Measurements from ENCODE around the gene D2HGDH. TPM values are rescaled to one million over a fixed set of nuclear protein-coding genes. Genes with fewer than 3 reads are reported as not detected.

D2HGDH gene
- total RNA-seq, 1 experiment from 2014 or later: 46.3 TPM

GRCh38 chr2:241775223-241776177 lies 41.1 kb downstream of the D2HGDH start:
- ATAC-seq (no peak; the same call in none of the 2 replicates), DNase-seq (ENCODE audit: low read depth, low spot score) (no peak)
- Histone ChIP-seq H3K9me3 (ENCODE audit: control insufficient read depth in 1 of 2, insufficient read depth in 1 of 2, low read depth in 1 of 2, low read length in 2 of 2) (no peaks in the 10 kb centered on the region), H3K27me3 (ENCODE audit: insufficient read depth, low read length) (no peaks in the 10 kb centered on the region), H3K36me3 (ENCODE audit: control insufficient read depth in 1 of 2, insufficient read depth in 2 of 2, low read length in 2 of 2) (no peaks in the 10 kb centered on the region), H3K9me2 (ENCODE audit: insufficient read depth) (no peaks in the 10 kb centered on the region), H4K20me1 (ENCODE audit: insufficient read depth) (no peaks in the 10 kb centered on the region), H3K4me2 (ENCODE audit: low read length) (peak overlapping the region; percentile 73), H2AFZ (ENCODE audit: low read depth, low read length, poor library complexity, severe bottlenecking) (no peak overlapping the region), H3K4me3 (replicated peaks in 1 of 2; ENCODE audit: low read depth in 1 of 2, low read length in 2 of 2) (peak overlapping the region in 1 of 2 experiments; percentile 37; a peak in 2 of 4 replicates), H3K27ac (ENCODE audit: low read depth, low read length) (peak overlapping the region; percentile 14; the same call in 1 of the 2 replicates), H3K9ac (ENCODE audit: low read length) (peak overlapping the region; percentile 45), H3K4me1 (ENCODE audit: control insufficient read depth in 1 of 2, insufficient read depth in 2 of 2, low read length in 2 of 2) (peaks cover 16 to 31% of the 10 kb centered on the region in 2 experiments), H3K79me2 (ENCODE audit: insufficient read depth, low read length) (no peaks in the 10 kb centered on the region)
- ChIA-PET RAD21 (ENCODE audit: low non-redundant PET in 1 of 2, low total read pairs in 2 of 2, uncharacterized antibody in 2 of 2, unreplicated experiment in 2 of 2) (interaction anchor here in 1 of 2 experiments (0.5 kb wide), 1 partner anchor 77 kb away, joined by 4 read pairs; no protein-coding TSS in a partner anchor), CTCF (no interaction called here), POLR2A (no interaction called here)
- TF ChIP-seq MAX (IDR thresholded peaks at IDR 0.05): no peak
- BruUV-seq (replicated peaks): no TSS peak
- intact Hi-C loops (cut with micrococcal nuclease): no loop called here

- CTCF ChIA-PET: no interaction called here
- intact Hi-C loops (cut with micrococcal nuclease): no loop called here
- H3K4me2 ChIP-seq (ENCODE audit: low read length): no peak within 1 kb of the TSS; the same call in 1 of the 2 replicates
Observed at GRCh38 chr2:241776336-241777169, 42.1 kb downstream of the D2HGDH start, which contains the start of gene GAL3ST2. TSS of gene GAL3ST2 (plus strand) at chr2:241776822. CDS start at chr2:241776956, 134 bp downstream.

More at GRCh38 chr2:241776336-241777169, 42.1 kb downstream of the D2HGDH start, which contains the start of gene GAL3ST2:
- Histone ChIP-seq H3K27me3 (ENCODE audit: insufficient read depth, low read length) (no peaks in the 10 kb centered on the region), H3K9me2 (ENCODE audit: insufficient read depth) (no peaks in the 10 kb centered on the region; the same call in 1 of the 2 replicates), H3K79me2 (ENCODE audit: insufficient read depth, low read length) (no peaks in the 10 kb centered on the region), H2AFZ (ENCODE audit: low read depth, low read length, poor library complexity, severe bottlenecking) (no peak within 1 kb of the TSS), H3K36me3 (ENCODE audit: control insufficient read depth in 1 of 2, insufficient read depth in 2 of 2, low read length in 2 of 2) (no peaks in the 10 kb centered on the region), H3K27ac (ENCODE audit: low read depth, low read length) (no peak within 1 kb of the TSS; the same call in 1 of the 2 replicates), H4K20me1 (ENCODE audit: insufficient read depth) (no peaks in the 10 kb centered on the region), H3K9ac (ENCODE audit: low read length) (no peak within 1 kb of the TSS), H3K4me3 (replicated peaks in 1 of 2; ENCODE audit: low read depth in 1 of 2, low read length in 2 of 2) (no peak within 1 kb of the TSS), H3K4me1 (ENCODE audit: control insufficient read depth in 1 of 2, insufficient read depth in 2 of 2, low read length in 2 of 2) (peaks cover 16 to 31% of the 10 kb centered on the region in 2 experiments), H3K9me3 (ENCODE audit: control insufficient read depth in 1 of 2, insufficient read depth in 1 of 2, low read depth in 1 of 2, low read length in 2 of 2) (no peaks in the 10 kb centered on the region)
- no peak for ATAC-seq
- BruUV-seq (replicated peaks): no TSS peak
- DNase-seq (ENCODE audit: low read depth, low spot score): no peak
- RAD21 ChIA-PET (ENCODE audit: low non-redundant PET in 1 of 2, low total read pairs in 2 of 2, uncharacterized antibody in 2 of 2, unreplicated experiment in 2 of 2): no interaction called here
- POLR2A ChIA-PET: no interaction called here
- no peak for TF ChIP-seq MAX (IDR thresholded peaks at IDR 0.05)
- no peak for TF ChIP-seq TCF7L2 (IDR thresholded peaks at IDR 0.05; ENCODE audit: borderline replicate concordance, extremely low read depth, insufficient read depth, insufficient read length)
- no peak for TF ChIP-seq ZBTB33 (IDR thresholded peaks at IDR 0.05; ENCODE audit: extremely low read depth, insufficient replicate concordance, low read length)
- no peak for TF ChIP-seq FOSL1 (IDR thresholded peaks at IDR 0.05; ENCODE audit: low read depth)
- no peak for TF ChIP-seq CEBPB (IDR thresholded peaks at IDR 0.05; ENCODE audit: low read depth)
- TF ChIP-seq POLR2A (IDR thresholded peaks at IDR 0.05; ENCODE audit: borderline replicate concordance, extremely low read depth, insufficient read depth, insufficient read length): no peak
